Mesendoderm (in vitro differentiated cells): ENCODE data around the gene GNB2.

Experiments
- DNase-seq: peaks from one replicate; pipeline ENCODE4 v3.0.0; 2013
- H2AK5ac ChIP-seq: 2 replicates; pipeline ENCODE4 v1.6.1; 2013; ENCODE audit warnings: low read length, inconsistent platforms
- H2BK120ac ChIP-seq: 2 replicates; pipeline ENCODE4 v1.6.1; 2013; ENCODE audit warnings: low read depth, mild to moderate bottlenecking, low read length, moderate library complexity, mixed read lengths
- H2BK15ac ChIP-seq: replicated peaks from 2 replicates; pipeline ENCODE4 v1.6.1; 2013; ENCODE audit warnings: low read depth, mild to moderate bottlenecking, moderate library complexity
- H2BK5ac ChIP-seq: 2 replicates; pipeline ENCODE4 v1.6.1; 2013; ENCODE audit warnings: low read length, inconsistent platforms
- H3K18ac ChIP-seq: 2 replicates; pipeline ENCODE4 v1.6.1; 2013; ENCODE audit warnings: mild to moderate bottlenecking, low read length, mixed read lengths
- H3K23ac ChIP-seq: one replicate; pipeline ENCODE4 v1.6.1; 2013; ENCODE audit warnings: low read length
- H3K27ac ChIP-seq: 2 replicates; pipeline ENCODE4 v1.5.1; 2013; ENCODE audit warnings: low read depth, mild to moderate bottlenecking, inconsistent platforms, low read length, moderate library complexity
- H3K27me3 ChIP-seq: 2 replicates; pipeline ENCODE4 v1.6.1; 2013; ENCODE audit warnings: low read length, control low read depth, mild to moderate bottlenecking, inconsistent platforms; ENCODE audit not compliant: insufficient read depth, poor library complexity
- H3K36me3 ChIP-seq: 2 replicates; pipeline ENCODE4 v1.6.1; 2013; ENCODE audit warnings: low read length, inconsistent platforms; ENCODE audit not compliant: control insufficient read depth, insufficient read depth
- H3K4ac ChIP-seq: one replicate; pipeline ENCODE4 v1.6.1; 2013; ENCODE audit warnings: low read depth, mild to moderate bottlenecking, low read length, moderate library complexity
- H3K4me1 ChIP-seq: 2 replicates; pipeline ENCODE4 v1.6.1; 2013; ENCODE audit warnings: low read depth, low read length, inconsistent platforms; ENCODE audit not compliant: control insufficient read depth
- H3K4me2 ChIP-seq: 2 replicates; pipeline ENCODE4 v1.6.1; 2013; ENCODE audit warnings: low read length
- H3K4me3 ChIP-seq: 2 replicates; pipeline ENCODE4 v1.5.1; 2013; ENCODE audit warnings: mild to moderate bottlenecking, low read length
- H3K56ac ChIP-seq: one replicate; pipeline ENCODE4 v1.6.1; 2013; ENCODE audit warnings: low read length
- H3K79me1 ChIP-seq: 2 replicates; pipeline ENCODE4 v1.6.1; 2013; ENCODE audit warnings: low read length, inconsistent platforms
- H3K79me2 ChIP-seq: 2 replicates; pipeline ENCODE4 v1.6.1; 2013; ENCODE audit warnings: mild to moderate bottlenecking, low read length; ENCODE audit not compliant: control insufficient read depth, insufficient read depth
- H3K9ac ChIP-seq: 2 replicates; pipeline ENCODE4 v1.6.1; 2013; ENCODE audit warnings: low read length, inconsistent platforms
- H4K5ac ChIP-seq: one replicate; pipeline ENCODE4 v1.6.1; 2013; ENCODE audit warnings: low read length
- H4K8ac ChIP-seq: one replicate; pipeline ENCODE4 v1.6.1; 2013; ENCODE audit warnings: low read depth, mild to moderate bottlenecking, control low read depth, low read length, moderate library complexity
- WGBS: extraction: QIAGEN DNeasy Blood & Tissue Kit; methylation state at CpG from one replicate; pipeline ENCODE4 v1.1.7; 2013; ENCODE audit warnings: low lambda C conversion rate, missing lambda C conversion rate; ENCODE audit not compliant: insufficient coverage; ENCODE audit errors: extremely low coverage; 5-methylcytosine and 5-hydroxymethylcytosine counted together

The GNB2 gene

DNA sequence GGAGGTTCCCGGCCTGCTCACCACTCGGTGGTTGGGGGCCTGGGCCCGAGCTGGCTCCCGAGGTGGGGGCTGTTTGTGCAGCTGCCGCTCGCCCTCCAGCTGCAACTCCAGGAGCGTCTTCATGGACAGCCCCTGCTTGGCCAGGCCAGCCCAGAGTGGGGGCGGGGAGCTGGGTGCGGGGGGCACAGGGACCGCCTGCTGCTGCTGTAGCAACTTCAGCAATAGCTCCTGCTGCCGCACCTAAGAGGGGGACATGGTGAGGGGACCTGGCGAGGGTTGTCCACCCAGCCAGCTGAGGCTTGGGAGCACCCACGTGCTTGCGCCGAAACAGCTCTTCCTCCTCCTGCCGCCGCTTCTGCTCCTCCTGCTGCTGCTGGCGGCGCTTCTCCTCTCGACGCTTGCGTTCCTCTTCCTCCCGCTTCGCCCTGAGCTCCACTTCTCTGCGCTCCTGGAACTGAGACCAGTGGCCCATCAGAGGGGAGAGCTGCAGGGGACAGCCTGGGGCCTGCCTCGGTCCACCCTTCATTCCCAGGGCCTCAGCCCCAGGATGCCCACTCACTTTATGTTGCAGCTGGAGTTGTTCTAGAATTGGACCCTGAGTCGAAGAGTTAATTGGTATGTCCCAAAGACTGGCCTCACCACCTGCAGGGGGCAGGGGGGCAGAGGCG is 9.6 kb downstream of the GNB2 start:
- no CpG with 5 or more reads among the region's 28 CpGs for WGBS
- Histone ChIP-seq H4K5ac (no peak overlapping the region), H4K8ac (no peak overlapping the region), H3K79me1 (peaks cover 2% of the 10 kb centered on the region), H3K27ac (no peak overlapping the region), H2BK120ac (no peak overlapping the region), H3K23ac (no peak overlapping the region), H3K4me3 (no peak overlapping the region), H3K4ac (no peak overlapping the region), H3K36me3 (peaks cover 24% of the 10 kb centered on the region), H3K79me2 (no peaks in the 10 kb centered on the region), H3K4me1 (no peaks in the 10 kb centered on the region), H3K56ac (no peak overlapping the region), H3K18ac (no peak overlapping the region), H2BK15ac (no peak overlapping the region), H2AK5ac (no peak overlapping the region), H3K9ac (no peak overlapping the region), H3K27me3 (no peaks in the 10 kb centered on the region), H2BK5ac (no peak overlapping the region), H3K4me2 (no peak overlapping the region)
- DNase-seq = no peak

DNA sequence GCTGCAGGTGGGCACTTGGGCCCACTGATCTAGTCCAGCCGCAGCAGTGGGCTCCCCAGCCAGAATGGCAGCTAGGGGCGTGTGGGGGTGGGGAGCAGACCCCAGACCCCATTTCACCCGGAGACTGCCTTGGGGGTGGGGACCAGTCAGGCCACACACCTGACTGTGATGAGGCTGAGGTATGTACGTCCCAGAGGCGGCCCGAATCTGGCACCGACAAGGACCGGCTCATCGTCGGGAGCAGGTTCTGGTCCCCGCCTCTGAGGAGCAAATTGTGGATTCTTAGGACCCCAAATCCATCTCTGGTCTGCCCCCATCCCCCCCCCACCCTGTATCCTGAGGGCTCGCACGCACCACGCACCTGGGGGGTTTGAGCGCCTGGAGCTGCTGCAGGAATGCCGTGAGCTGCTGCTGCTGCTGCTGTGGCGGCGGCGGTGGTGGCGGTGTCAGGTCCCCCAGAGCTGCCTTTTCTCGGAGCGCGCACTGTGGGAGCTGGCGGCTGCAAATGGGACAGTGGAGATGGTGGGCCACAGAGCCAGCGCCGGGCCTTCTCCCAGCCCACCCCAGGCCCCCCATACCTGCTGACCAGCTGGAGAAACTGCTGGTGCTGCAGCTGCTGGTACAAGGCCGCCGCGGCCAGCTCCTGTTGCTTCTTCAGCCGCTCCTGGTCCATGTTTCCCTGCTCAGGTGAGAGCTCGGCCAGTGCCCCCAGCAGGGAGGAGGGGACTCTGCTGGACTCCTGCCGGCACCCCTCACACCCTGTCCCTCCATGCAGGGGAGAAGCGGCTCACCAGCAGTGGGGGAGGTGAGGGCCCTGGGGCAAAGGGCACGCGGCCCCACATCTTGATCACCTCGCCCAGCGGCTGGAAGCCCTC is 10.4 kb downstream of the GNB2 start:
- Histone ChIP-seq H3K36me3 (peaks cover 21% of the 10 kb centered on the region), H3K18ac (no peak overlapping the region)

DNA sequence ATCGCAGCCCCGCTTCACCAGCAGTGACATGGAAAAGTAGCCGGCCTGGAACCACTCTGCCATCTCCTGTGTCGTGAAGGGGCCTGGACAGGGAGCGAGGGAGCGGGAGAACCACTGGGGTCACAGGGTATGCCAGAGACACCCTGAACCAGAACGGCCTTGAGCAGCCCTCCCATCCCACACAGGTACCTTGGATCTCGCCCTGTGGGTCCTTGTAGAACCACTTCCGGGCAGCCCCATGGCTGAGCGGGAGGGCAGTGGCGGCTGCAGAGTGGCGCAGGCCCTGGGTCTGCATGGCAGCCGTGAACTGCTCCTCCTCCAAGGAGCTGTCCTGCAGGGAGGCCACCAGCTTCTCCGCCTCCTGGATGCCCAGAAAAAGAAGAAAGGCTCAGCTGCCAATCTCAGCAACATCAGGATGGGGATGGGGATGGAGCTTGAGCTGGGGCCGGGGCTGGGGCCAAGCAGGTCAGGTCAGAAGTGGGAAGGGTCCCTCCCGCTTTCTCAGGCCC is 11.0 kb downstream of the GNB2 start:
- H3K18ac ChIP-seq = no peak overlapping the region
- peaks cover 6% of the 10 kb centered on the region for H3K79me1 ChIP-seq
- WGBS = no CpG with 5 or more reads among the region's 16 CpGs
- no peak overlapping the region for H2BK5ac ChIP-seq
- H4K5ac ChIP-seq = no peak overlapping the region
- no peaks in the 10 kb centered on the region for H3K4me1 ChIP-seq
- H3K23ac ChIP-seq = no peak overlapping the region
- peaks cover 11% of the 10 kb centered on the region for H3K79me2 ChIP-seq
- H3K4me2 ChIP-seq = no peak overlapping the region
- no peak overlapping the region for H3K56ac ChIP-seq
- H2BK15ac ChIP-seq = no peak overlapping the region
- H3K4ac ChIP-seq = no peak overlapping the region
- no peak for DNase-seq
- no peak overlapping the region for H2AK5ac ChIP-seq
- no peak overlapping the region for H3K9ac ChIP-seq
- peaks cover 19% of the 10 kb centered on the region for H3K36me3 ChIP-seq
- H4K8ac ChIP-seq = no peak overlapping the region
- H2BK120ac ChIP-seq = no peak overlapping the region
- no peak overlapping the region for H3K4me3 ChIP-seq
- no peaks in the 10 kb centered on the region for H3K27me3 ChIP-seq
- H3K27ac ChIP-seq = no peak overlapping the region

More for the DNA sequence above, 10.4 kb downstream of the GNB2 start:
- Histone ChIP-seq H3K79me1 (peaks cover 6% of the 10 kb centered on the region), H3K4me2 (no peak overlapping the region), H3K4me3 (no peak overlapping the region), H4K8ac (no peak overlapping the region), H3K4ac (no peak overlapping the region), H3K27me3 (no peaks in the 10 kb centered on the region), H3K56ac (no peak overlapping the region), H2AK5ac (no peak overlapping the region), H3K9ac (no peak overlapping the region), H2BK15ac (no peak overlapping the region), H3K4me1 (no peaks in the 10 kb centered on the region), H4K5ac (no peak overlapping the region), H2BK5ac (no peak overlapping the region), H3K23ac (no peak overlapping the region), H3K27ac (no peak overlapping the region), H2BK120ac (no peak overlapping the region), H3K79me2 (peaks cover 5% of the 10 kb centered on the region)
- WGBS = no CpG with 5 or more reads among the region's 37 CpGs
- DNase-seq = no peak

DNA sequence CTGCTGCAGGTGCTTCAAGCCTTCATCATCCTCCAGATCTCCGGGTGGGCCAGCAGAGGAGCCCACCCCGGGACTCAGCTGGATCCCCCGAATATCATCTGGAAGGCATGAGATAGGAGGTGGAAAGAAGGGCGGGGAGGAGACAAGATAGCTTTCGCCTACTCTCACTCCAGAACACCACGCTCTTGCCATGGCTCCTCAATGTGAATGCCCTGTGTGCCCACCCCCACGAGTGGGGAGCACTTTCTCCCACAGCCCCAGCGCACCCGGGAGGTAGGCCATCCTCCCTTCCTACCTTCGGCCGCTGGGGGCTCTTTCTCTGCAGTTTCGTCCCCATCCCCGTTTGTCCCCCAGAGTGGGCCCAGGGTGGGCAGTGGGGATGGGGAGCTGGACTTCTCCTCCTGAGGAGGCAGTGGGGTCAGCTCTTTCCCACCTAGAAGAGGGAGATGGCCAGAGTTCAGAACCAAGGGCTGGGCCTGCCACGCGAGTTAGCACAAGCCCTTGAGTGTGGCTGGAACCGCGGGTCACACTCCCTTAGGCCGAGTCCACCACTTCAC is 11.6 kb downstream of the GNB2 start:
- no CpG with 5 or more reads among the region's 18 CpGs for WGBS
- H3K36me3 ChIP-seq = peaks cover 19% of the 10 kb centered on the region

DNA sequence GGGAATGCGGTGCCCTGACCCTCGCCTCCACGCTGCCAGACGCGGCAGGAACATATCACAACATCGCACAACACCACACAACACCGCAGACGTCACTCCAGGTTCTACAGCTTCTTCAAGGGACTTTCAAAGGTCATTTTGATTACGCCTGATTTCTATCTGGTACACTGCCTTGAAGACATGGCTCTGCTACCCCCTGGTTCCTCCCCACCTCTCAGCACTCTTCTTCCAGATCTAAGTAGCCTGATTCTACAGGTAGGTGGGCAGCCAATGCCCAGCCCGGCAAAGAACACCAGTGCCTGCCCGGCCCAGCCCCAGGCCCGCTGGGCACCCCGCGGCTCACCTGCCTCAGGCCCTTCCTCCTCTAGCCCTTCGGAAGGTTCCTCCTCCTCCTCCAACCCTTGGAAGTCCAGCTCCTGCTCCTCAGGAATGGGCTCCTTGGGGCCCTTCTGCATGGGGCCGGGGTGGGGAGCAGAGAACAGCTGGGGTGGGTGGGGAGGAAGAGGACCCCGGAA is 12.1 kb downstream of the GNB2 start:
- no peaks in the 10 kb centered on the region for H3K27me3 ChIP-seq

More for the DNA sequence above, 11.6 kb downstream of the GNB2 start:
- H2AK5ac ChIP-seq = no peak overlapping the region
- H3K18ac ChIP-seq = no peak overlapping the region
- H4K5ac ChIP-seq = no peak overlapping the region
- H3K4me3 ChIP-seq = no peak overlapping the region
- no peak overlapping the region for H2BK5ac ChIP-seq
- H2BK15ac ChIP-seq = no peak overlapping the region
- H3K4me2 ChIP-seq = no peak overlapping the region
- H3K4ac ChIP-seq = no peak overlapping the region
- H3K56ac ChIP-seq = no peak overlapping the region
- H3K79me1 ChIP-seq = peaks cover 10% of the 10 kb centered on the region
- no peak overlapping the region for H3K23ac ChIP-seq
- H2BK120ac ChIP-seq = no peak overlapping the region
- no peak overlapping the region for H3K27ac ChIP-seq
- no peaks in the 10 kb centered on the region for H3K4me1 ChIP-seq
- H3K9ac ChIP-seq = no peak overlapping the region
- no peaks in the 10 kb centered on the region for H3K27me3 ChIP-seq
- no peak overlapping the region for H4K8ac ChIP-seq
- H3K79me2 ChIP-seq = peaks cover 17% of the 10 kb centered on the region
- no peak for DNase-seq

More for the DNA sequence above, 12.1 kb downstream of the GNB2 start:
- Histone ChIP-seq H3K23ac (no peak overlapping the region), H3K18ac (no peak overlapping the region), H3K9ac (no peak overlapping the region), H3K4ac (no peak overlapping the region), H3K56ac (no peak overlapping the region), H4K5ac (no peak overlapping the region), H3K79me1 (peaks cover 11% of the 10 kb centered on the region), H3K36me3 (peaks cover 15% of the 10 kb centered on the region), H2BK120ac (no peak overlapping the region), H3K4me1 (no peaks in the 10 kb centered on the region), H3K79me2 (peaks cover 19% of the 10 kb centered on the region), H2AK5ac (no peak overlapping the region), H3K4me2 (no peak overlapping the region), H3K4me3 (no peak overlapping the region), H3K27ac (no peak overlapping the region), H2BK5ac (no peak overlapping the region), H4K8ac (no peak overlapping the region), H2BK15ac (no peak overlapping the region)
- DNase-seq = no peak
- no CpG with 5 or more reads among the region's 17 CpGs for WGBS
